HG03097 (cell line): ENCODE measurements around the gene ZFP1.
"Not testable (repeated sequence)": the region's sequence is repeated elsewhere in the genome, so short reads cannot be mapped to it uniquely, and the experiment has no call there.

Experiments used
- ATAC-seq: cut with Tn5 transposase; IDR thresholded peaks from one replicate; pipeline ENCODE4 v1.9.1; 2021; ENCODE audit not compliant: unreplicated experiment, low FRiP score

The ZFP1 gene

GRCh38 chr16:75112734-75113491 is 35.4 kb upstream of the ZFP1 start:
- no peak for ATAC-seq

DNA sequence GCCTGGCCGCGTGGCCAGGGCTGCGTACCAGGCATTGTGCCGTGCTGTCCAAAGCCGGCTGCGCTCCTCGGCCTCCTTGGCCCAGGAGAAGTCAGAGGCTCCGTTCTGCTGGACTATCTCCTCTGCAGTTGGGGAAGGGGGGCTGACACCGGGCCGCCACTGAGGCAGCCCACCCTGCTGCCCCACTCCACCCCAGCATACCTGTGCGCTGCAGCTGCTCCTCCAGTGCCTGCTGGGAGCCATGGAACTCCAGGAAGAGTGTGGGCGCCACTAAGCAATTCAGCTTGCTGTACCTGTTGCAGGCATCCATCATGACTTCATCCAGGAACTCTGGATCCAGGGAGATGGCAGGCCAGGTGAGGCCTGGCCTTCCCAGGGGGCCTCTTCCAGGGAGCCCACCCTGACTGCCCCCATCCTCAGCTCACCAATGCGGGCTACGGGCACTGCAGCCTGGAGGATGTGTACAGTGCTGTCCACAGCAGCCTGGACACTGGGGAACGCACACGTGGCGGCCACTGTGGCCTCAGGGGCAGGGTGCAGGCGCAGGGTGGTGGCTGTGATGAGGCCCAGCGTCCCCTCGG is 34.7 kb upstream of the ZFP1 start:
- no peak for ATAC-seq

- ATAC-seq = no peak
These were observed 34.0 kb upstream of the ZFP1 start for GRCh38 chr16:75114179-75114945.

- no peak for ATAC-seq
These were observed 33.1 kb upstream of the ZFP1 start for GRCh38 chr16:75114946-75115825.

DNA sequence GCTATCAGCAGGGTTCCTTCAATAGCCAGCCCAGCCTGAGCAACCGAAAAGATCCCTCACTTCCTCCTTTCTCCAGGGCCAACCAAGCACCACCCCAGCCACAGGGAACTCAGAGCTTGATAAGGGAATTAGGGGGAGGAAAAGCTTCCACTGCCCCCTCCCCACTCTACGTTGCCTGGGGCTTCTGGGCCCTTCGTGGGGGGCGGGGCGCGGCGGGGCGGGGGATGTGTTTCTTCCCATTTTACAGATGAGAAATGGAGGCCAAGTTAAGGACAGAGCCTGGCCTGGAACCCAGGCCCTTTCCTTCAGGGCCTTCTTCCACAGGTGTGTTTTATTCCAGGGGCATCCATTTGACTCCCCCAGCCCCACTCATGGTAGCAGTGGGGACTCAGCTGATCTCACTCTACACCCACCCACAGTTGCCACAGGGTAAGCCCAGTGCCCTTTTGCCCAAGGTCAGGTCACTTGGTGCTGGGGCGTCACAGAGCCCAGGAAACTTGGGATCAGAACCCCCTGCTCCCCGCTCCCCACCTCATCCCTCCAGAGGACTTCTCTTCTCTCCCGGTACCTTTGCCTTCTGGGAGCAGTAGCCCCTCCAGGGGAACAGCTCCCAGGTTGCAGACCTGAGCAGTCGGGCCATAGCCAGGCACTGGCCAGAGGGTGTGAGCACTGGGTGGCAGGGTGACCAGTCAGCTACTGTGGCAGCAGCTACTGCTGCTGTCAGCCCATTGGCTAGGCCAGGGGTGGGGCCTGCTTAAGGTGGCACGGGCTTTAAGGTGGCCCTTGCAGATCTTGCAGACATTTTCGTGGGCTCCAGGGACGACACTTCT is 32.0 kb upstream of the ZFP1 start, which contains the start of gene LDHD:
Gene LDHD (minus strand): TSS at position 700 of the 830 bp plus-strand sequence. CDS start 60 bp downstream, at position 640.
- ATAC-seq = no peak

DNA sequence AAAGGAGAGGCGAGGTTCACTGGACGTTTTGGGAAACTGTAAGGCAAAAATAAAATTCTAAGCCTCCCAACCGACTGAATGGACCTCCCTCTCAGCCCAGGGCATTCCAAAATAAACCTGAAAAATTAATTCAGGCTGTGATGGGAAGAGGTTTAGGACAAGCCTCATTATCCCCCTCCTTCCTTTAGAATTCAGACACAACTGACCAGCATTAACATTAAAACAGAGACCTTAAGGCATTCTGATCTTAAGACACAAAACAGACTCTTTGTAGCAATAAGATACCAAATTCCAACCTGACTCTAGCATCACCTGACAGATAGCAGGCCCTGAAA is 31.4 kb upstream of the ZFP1 start:
- no peak for ATAC-seq

DNA sequence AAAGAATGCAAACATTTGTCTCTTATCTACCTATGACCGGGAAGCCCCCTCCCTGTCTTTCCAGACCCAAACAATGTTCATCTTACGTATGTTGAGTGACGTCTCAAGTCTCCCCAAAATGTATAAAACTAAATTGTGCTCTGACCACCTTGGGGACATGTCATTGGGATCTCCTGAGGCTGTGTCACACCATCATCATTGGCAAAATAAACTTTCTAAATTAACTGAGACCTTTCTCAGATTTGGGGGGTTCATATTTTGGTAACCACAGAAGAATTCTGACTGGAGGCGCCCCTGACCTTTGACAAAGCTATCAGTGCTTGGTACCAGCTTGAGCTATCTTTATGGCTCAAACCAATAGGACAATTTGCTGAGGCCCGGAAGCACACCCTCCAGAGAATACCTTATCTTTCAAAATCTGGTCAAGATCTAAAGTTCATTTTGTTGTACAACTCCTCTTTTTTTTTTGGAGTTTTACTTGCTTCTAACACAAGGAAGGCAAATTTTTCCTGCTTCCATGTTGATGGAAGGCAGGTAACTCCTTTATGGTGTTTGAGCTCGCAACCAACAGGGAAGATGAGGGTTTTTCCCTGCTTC is 29.3 kb upstream of the ZFP1 start:
- ATAC-seq = no peak

DNA sequence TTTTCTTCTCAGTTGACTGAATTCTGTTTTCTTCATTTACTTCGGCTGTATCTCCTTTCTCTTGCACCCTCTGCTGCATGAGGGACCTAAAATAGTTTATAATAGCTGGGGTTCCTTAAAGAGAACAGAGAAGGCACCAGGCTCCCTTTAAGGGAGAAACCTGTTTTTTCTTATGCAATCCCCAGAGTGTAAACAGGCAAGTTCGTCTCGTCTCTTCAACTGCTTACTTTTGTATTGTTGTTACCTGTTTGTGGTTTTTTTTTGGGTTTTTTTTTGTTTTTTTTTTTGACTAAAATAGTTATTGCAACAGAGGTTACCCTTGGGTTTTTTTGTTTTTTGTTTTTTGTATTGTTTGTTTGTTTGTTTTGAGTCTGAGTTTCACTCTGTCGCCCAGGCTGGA is 28.1 kb upstream of the ZFP1 start:
- no peak for ATAC-seq

- no peak for ATAC-seq
These were observed 26.3 kb upstream of the ZFP1 start for GRCh38 chr16:75121949-75122568.

GRCh38 chr16:75122609-75123008 is 25.7 kb upstream of the ZFP1 start:
- no peak for ATAC-seq

DNA sequence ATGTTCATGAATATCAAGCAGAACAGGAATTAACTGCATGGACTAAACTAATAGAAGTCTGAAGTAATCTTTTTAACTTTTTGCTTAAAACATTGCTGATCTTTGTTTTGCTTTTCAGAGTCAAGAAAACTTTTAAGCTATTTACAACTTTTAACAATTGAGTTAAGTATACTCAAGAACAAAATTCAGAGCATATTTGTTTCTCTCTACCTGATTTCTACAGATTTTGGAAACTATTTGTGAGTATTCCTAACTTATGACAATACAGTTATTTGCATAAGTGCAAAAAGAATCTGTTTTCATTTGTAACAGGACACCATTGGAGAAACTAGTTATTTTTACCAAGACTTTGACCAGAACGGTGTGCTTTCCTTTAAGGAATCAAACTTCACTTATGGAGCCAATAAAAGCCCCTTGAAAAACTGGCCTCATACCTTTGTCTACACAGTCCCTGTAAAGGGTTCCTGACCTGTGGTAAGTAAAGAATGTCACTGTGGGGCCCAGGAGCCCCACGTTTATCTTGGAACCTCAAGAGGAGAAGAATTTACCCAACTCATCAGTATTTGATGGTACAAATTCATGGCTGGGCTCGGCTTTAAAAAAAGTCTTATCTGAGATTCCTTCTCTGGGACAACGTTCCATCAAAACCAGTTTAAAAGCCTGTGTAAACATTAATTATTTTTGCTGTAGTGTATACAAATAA is 20.5 kb upstream of the ZFP1 start:
- no peak for ATAC-seq

DNA sequence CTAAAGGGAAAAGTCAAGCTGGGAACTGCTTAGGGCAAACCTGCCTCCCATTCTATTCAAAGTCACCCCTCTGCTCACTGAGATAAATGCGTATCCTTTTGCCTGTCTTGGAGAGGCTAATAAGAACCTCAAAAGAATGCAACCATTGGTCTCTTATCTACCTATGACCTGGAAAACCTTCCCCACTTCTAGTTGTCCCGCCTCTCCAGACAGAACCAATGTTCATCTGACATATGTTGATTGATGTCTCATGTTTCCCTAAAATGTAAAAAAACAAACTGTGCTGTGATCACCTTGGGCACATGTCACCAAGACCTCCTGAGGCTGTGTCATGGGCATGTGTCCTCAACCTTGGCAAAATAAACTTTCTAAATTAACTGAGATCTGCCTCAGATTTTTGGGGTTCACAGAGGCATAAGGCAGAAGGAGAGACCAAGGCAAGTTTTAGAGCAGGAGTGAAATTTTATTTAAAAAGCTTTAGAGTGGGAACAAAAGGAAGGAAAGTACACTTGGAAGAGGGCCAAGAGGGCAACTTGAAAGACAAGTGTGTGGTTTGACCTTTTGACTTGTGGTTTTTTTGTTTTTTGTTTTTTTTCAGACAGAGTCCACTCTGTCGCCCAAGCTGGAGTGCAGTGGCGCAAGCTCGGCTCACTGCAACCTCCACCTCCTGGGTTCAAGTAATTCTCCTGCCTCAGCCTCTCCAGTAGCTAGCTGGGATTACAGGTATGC is 18.7 kb upstream of the ZFP1 start:
- not testable (repeated sequence) for ATAC-seq

DNA sequence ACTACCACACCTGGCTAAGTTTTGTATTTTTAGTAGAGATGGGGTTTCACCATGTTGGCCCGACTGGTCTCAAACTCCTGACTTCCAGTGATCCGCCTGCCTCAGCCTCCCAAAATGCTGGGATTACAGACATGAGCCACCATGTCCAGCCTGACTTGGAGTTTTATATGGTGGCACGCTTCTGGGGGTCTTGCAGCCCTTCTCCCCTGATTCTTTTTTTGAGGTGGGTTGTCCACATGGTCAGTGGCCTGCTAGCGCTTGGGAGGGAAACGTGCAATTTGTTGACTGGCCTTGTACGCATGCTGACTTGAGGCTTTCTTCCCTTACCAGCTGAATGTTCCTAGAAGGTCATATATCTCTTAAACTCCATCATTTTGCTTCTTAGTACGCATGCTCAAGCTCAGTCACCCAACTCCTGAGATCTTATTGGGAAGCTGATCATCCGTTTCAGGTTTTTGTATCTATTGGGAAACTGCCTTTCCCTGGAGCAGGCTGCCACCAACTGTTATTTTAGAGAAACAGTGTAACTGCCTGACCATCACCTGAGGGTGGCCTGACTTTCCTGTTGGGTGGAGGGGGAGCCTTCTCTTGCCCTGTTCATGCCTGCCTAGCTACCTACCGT is 18.1 kb upstream of the ZFP1 start:
- ATAC-seq = no peak

DNA sequence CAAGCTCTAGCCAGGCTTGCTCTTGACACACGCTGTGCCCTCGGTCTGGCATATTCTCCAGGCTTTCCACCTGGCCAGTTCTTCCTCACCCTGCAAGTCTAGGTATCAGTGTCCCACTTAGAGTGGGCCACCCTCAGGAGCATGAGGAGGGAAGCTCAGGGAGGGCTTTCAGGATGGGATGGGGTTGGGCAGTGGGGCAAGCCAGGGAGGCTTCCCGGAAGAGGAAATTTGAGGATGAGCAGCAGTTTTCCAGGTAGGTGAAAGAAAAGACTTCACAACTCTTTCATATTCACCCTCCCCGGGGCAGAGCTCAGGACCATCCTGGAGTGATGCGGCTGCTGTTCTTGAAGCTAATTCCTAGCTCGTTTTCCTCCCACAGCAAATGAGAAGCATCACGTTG is 17.2 kb upstream of the ZFP1 start:
- ATAC-seq = no peak

GRCh38 chr16:75138233-75138632 is 10.1 kb upstream of the ZFP1 start:
- ATAC-seq = no peak

- peak; percentile 64 for ATAC-seq
These were observed 9.7 kb upstream of the ZFP1 start for GRCh38 chr16:75138636-75139035.

DNA sequence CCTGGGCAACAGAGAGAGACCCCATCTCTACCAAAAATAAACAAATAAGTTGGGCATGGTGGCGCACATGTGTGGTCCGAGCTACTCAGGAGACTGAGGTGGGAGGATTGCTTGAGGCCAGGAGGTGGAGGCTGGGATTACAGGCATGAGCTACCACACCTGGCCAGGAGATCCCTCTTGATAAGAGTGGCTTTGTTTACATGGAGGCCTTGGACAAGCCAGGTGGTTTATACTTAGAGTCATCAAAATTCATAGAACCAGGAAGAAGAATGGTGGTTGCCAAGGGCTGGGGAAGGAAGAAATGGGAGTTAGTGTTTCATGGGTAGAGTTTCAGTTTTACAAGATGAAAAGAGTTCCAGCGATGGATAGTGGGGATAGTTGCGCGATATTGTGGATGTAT is 8.8 kb upstream of the ZFP1 start:
- no peak for ATAC-seq
